HCT116 (cell line): Measurements from ENCODE around the gene ZNF646. TPM values are rescaled to one million over a fixed set of nuclear protein-coding genes. Genes with fewer than 3 reads are reported as not detected.

Experiments used
- ATAC-seq: fragments of 200-7000 bp; cut with Tn5 transposase; 2 replicates; pipeline ENCODE4 v1.9.1; 2020; ENCODE audit warnings: mild to moderate bottlenecking, moderate library complexity
- BruUV-seq: library from RNA; stranded (reverse); fragments of 400-500 nt; replicated peaks from 2 replicates; lab custom pipeline; 2021; lab: Mats Ljungman, UMichigan
- CTCF ChIA-PET: fragments of 300-600 bp; sonication (Branson Sonifier 250); formaldehyde crosslinking; loops from one replicate; lab custom pipeline; 2021; ENCODE audit warnings: antibody characterized with exemption; lab: Charles Lee
- POLR2A ChIA-PET: fragments of 300-600, 350-600 bp; sonication (Branson Sonifier 250); formaldehyde crosslinking; loops from one replicate; lab custom pipeline; 2021; ENCODE audit warnings: antibody characterized with exemption; lab: Charles Lee
- RAD21 ChIA-PET, 2 experiments: fragments of 300-600 bp; sonication (Branson Sonifier 250); formaldehyde crosslinking; loops; one replicate each; lab custom pipeline; 2023; ENCODE audit warnings: low total read pairs in 2 of 2; ENCODE audit not compliant: uncharacterized antibody in 2 of 2, unreplicated experiment in 2 of 2, low non-redundant PET in 1 of 2; lab: Charles Lee
- DNase-seq: peaks from one replicate; pipeline ENCODE4 v3.0.0-alpha.2; 2010; ENCODE audit warnings: low read depth, low spot score
- H2AFZ ChIP-seq: fragments of 200-600 bp; shearing (Covaris generic), sonication (generic); 2 replicates; pipeline ENCODE4 v1.6.1; 2017; ENCODE audit warnings: low read depth, mixed run types, mixed read lengths, antibody characterized with exemption, low read length; ENCODE audit not compliant: poor library complexity, severe bottlenecking
- H3K27ac ChIP-seq: 2 replicates; pipeline ENCODE4 v1.5.1; 2012; ENCODE audit warnings: low read depth, low read length
- H3K27me3 ChIP-seq: fragments of 200-600 bp; sonication (generic); 2 replicates; pipeline ENCODE4 v1.6.1; 2016; ENCODE audit warnings: mixed run types, low read length, mixed read lengths; ENCODE audit not compliant: insufficient read depth
- H3K36me3 ChIP-seq, 2 experiments: fragments of 200-500 bp in 1 of 2; fragments of 200-600 bp in 1 of 2; sonication (Bioruptor generic) in 1 of 2; sonication (generic) in 1 of 2; 2 replicates each; pipeline versions ENCODE4 v1.5.1 to v1.6.1; 2014 to 2016; ENCODE audit warnings: low read length in 2 of 2, inconsistent platforms in 1 of 2, mixed read lengths in 1 of 2, mixed run types in 1 of 2; ENCODE audit not compliant: insufficient read depth in 2 of 2, control insufficient read depth in 1 of 2
- H3K4me1 ChIP-seq, 2 experiments: fragments of 200-600 bp in 1 of 2; sonication (generic) in 1 of 2; 2 replicates each; pipeline versions ENCODE4 v1.5.1 to v1.6.1; 2012 to 2017; ENCODE audit warnings: low read length in 2 of 2, inconsistent platforms in 1 of 2, mild to moderate bottlenecking in 1 of 2, mixed read lengths in 1 of 2, mixed run types in 1 of 2, moderate library complexity in 1 of 2; ENCODE audit not compliant: insufficient read depth in 2 of 2, control insufficient read depth in 1 of 2
- H3K4me2 ChIP-seq: fragments of 200-600 bp; sonication (generic); 2 replicates; pipeline ENCODE4 v1.6.1; 2017; ENCODE audit warnings: mixed run types, low read length, mixed read lengths
- H3K4me3 ChIP-seq, 2 experiments: fragments of 200-600 bp in 1 of 2; sonication (generic) in 1 of 2; replicated peaks in 1 of 2; 2 replicates each; pipeline ENCODE4 v1.5.1; 2011 to 2016; ENCODE audit warnings: low read length in 2 of 2, control low read depth in 1 of 2, low read depth in 1 of 2, mild to moderate bottlenecking in 1 of 2, mixed read lengths in 1 of 2, mixed run types in 1 of 2
- H3K79me2 ChIP-seq: fragments of 200-600 bp; sonication (generic); 2 replicates; pipeline ENCODE4 v1.6.1; 2017; ENCODE audit warnings: mild to moderate bottlenecking, mixed run types, low read length, moderate library complexity, mixed read lengths; ENCODE audit not compliant: insufficient read depth
- H3K9ac ChIP-seq: fragments of 200-600 bp; sonication (generic); 2 replicates; pipeline ENCODE4 v1.6.1; 2016; ENCODE audit warnings: low read length, mixed read lengths
- H3K9me2 ChIP-seq: fragments of 200-600 bp; sonication (generic), shearing (Covaris generic); 2 replicates; pipeline ENCODE4 v1.6.1; 2017; ENCODE audit warnings: mixed run types, mild to moderate bottlenecking, moderate library complexity; ENCODE audit not compliant: insufficient read depth
- H3K9me3 ChIP-seq, 2 experiments: fragments of 200-500 bp in 1 of 2; fragments of 200-600 bp in 1 of 2; sonication (Bioruptor generic) in 1 of 2; sonication (generic) in 1 of 2; 2 replicates each; pipeline ENCODE4 v1.6.1; 2014 to 2017; ENCODE audit warnings: low read length in 2 of 2, mixed read lengths in 2 of 2, inconsistent platforms in 1 of 2, low read depth in 1 of 2, mild to moderate bottlenecking in 1 of 2, mixed run types in 1 of 2, moderate library complexity in 1 of 2; ENCODE audit not compliant: control insufficient read depth in 1 of 2, insufficient read depth in 1 of 2
- H4K20me1 ChIP-seq: fragments of 200-600 bp; sonication (generic), shearing (Covaris generic); 2 replicates; pipeline ENCODE4 v1.6.1; 2017; ENCODE audit warnings: mixed run types, mild to moderate bottlenecking, moderate library complexity; ENCODE audit not compliant: insufficient read depth
- ATF3 ChIP-seq: IDR thresholded peaks from 2 replicates; pipeline ENCODE4 v1.6.1; 2012
- CBX3 ChIP-seq: IDR thresholded peaks from 2 replicates; pipeline ENCODE4 v1.6.1; 2012; ENCODE audit warnings: low read depth
- CEBPB ChIP-seq: IDR thresholded peaks from 2 replicates; pipeline ENCODE4 v1.6.1; 2012; ENCODE audit warnings: low read depth
- CTCF ChIP-seq, 3 experiments: fragments of 200-600 bp in 1 of 3; sonication (generic) in 1 of 3; IDR thresholded peaks in 2 of 3; conservative IDR thresholded peaks in 1 of 3; 2 replicates each; pipeline ENCODE4 v1.5.1; 2012 to 2017; ENCODE audit warnings: low read depth in 2 of 3, low read length in 2 of 3, antibody characterized with exemption in 1 of 3, borderline replicate concordance in 1 of 3, control low read depth in 1 of 3, mild to moderate bottlenecking in 1 of 3, mixed read lengths in 1 of 3, mixed run types in 1 of 3, moderate library complexity in 1 of 3; ENCODE audit not compliant: insufficient read depth in 1 of 3
- EGR1 ChIP-seq: IDR thresholded peaks from 2 replicates; pipeline ENCODE4 v1.6.1; 2012; ENCODE audit warnings: low read depth
- ELF1 ChIP-seq: IDR thresholded peaks from 2 replicates; pipeline ENCODE4 v1.6.1; 2012; ENCODE audit warnings: low read depth, borderline replicate concordance
- EZH2 ChIP-seq: fragments of 200-600 bp; sonication (generic); IDR thresholded peaks from 2 replicates; pipeline ENCODE4 v1.6.1; 2017; ENCODE audit warnings: antibody characterized with exemption, mixed run types
- EZH2phosphoT487 ChIP-seq: fragments of 200-600 bp; IDR thresholded peaks from 2 replicates; pipeline ENCODE4 v1.6.1; 2018; ENCODE audit warnings: antibody characterized with exemption, borderline replicate concordance
- FOSL1 ChIP-seq: IDR thresholded peaks from 2 replicates; pipeline ENCODE4 v1.6.1; 2012; ENCODE audit warnings: low read depth
- JUND ChIP-seq: IDR thresholded peaks from 2 replicates; pipeline ENCODE4 v1.6.1; 2012
- MAX ChIP-seq: IDR thresholded peaks from 2 replicates; pipeline ENCODE4 v1.6.1; 2012
- POLR2A ChIP-seq: IDR thresholded peaks from 2 replicates; pipeline ENCODE4 v1.7.0; 2011; ENCODE audit warnings: borderline replicate concordance; ENCODE audit not compliant: insufficient read depth, insufficient read length; ENCODE audit errors: extremely low read depth
- POLR2AphosphoS5 ChIP-seq: IDR thresholded peaks from 2 replicates; pipeline ENCODE4 v1.6.1; 2011; ENCODE audit warnings: mild to moderate bottlenecking, low read depth, low read length, moderate library complexity
- SIN3A ChIP-seq: IDR thresholded peaks from 2 replicates; pipeline ENCODE4 v1.6.1; 2012; ENCODE audit warnings: low read depth
- SP1 ChIP-seq: IDR thresholded peaks from 2 replicates; pipeline ENCODE4 v1.6.1; 2012; ENCODE audit warnings: low read depth
- SRF ChIP-seq: IDR thresholded peaks from 2 replicates; pipeline ENCODE4 v1.6.1; 2012; ENCODE audit warnings: low read depth
- TCF7L2 ChIP-seq: IDR thresholded peaks from 2 replicates; pipeline ENCODE4 v1.7.0; 2011; ENCODE audit warnings: borderline replicate concordance, inconsistent platforms; ENCODE audit not compliant: insufficient read depth, insufficient read length; ENCODE audit errors: extremely low read depth
- YY1 ChIP-seq: IDR thresholded peaks from 2 replicates; pipeline ENCODE4 v1.6.1; 2011; ENCODE audit warnings: low read length, low read depth, moderate library complexity, mild to moderate bottlenecking; ENCODE audit not compliant: insufficient replicate concordance; ENCODE audit errors: extremely low read depth
- ZBTB33 ChIP-seq: IDR thresholded peaks from 2 replicates; pipeline ENCODE4 v1.6.1; 2011; ENCODE audit warnings: mild to moderate bottlenecking, low read length, moderate library complexity; ENCODE audit not compliant: insufficient replicate concordance; ENCODE audit errors: extremely low read depth
- ZFX ChIP-seq: fragments of 450-650 bp; IDR thresholded peaks from 2 replicates; pipeline ENCODE4 v1.6.1; 2017
- intact Hi-C: fragments of 100-400 bp; cut with micrococcal nuclease; formaldehyde crosslinking; loops from 2 replicates; pipeline ENCODE4 v1.10.0; 2022
- total RNA-seq: library from RNA; stranded (reverse); gene quantifications from one replicate; pipeline ENCODE4 v1.2.1, GENCODE V29; 2021; ENCODE audit not compliant: unreplicated experiment

Gene ZNF646
- total RNA-seq, 1 experiment from 2014 or later = 17.7 TPM

- no peak for TF ChIP-seq EZH2
- TF ChIP-seq EGR1 = no peak
- no peak for TF ChIP-seq CBX3
- no peak for TF ChIP-seq CEBPB
- TF ChIP-seq ELF1 = no peak
- TF ChIP-seq, all 23 proteins: peak for 0
Observed at GRCh38 chr16:31078597-31079341, 4.5 kb downstream of the ZNF646 start (continued).

GRCh38 chr16:31079342-31079944 lies 5.2 kb downstream of the ZNF646 start:
- CTCF ChIA-PET = no interaction called here
- ATAC-seq = no peak
- POLR2A ChIA-PET = no interaction called here
- Histone ChIP-seq H3K27me3 (no peaks in the 10 kb centered on the region), H3K79me2 (peaks cover 36% of the 10 kb centered on the region), H3K9me3 (no peaks in the 10 kb centered on the region), H3K4me2 (no peak overlapping the region), H2AFZ (no peak overlapping the region), H3K36me3 (peaks cover 19 to 42% of the 10 kb centered on the region in 2 experiments), H3K9me2 (no peaks in the 10 kb centered on the region), H3K27ac (no peak overlapping the region), H4K20me1 (no peaks in the 10 kb centered on the region), H3K4me3 (no peak overlapping the region), H3K4me1 (peaks cover 3 to 19% of the 10 kb centered on the region in 2 experiments; a peak in 2 of 4 replicates), H3K9ac (no peak overlapping the region)
- RAD21 ChIA-PET = no interaction called here
- intact Hi-C loops = loop anchor here (10.0 kb wide), 1 partner anchor 375 kb away; the partner anchor contains the start of gene ARMC5
- no TSS peak for BruUV-seq
- no peak for DNase-seq
- no peak for TF ChIP-seq ZBTB33
- no peak for TF ChIP-seq JUND
- TF ChIP-seq ATF3 = no peak
- no peak for TF ChIP-seq POLR2A
- no peak for TF ChIP-seq SRF
- TF ChIP-seq TCF7L2 = no peak
- TF ChIP-seq CEBPB = no peak
- TF ChIP-seq MAX = no peak
- no peak for TF ChIP-seq POLR2AphosphoS5
- TF ChIP-seq YY1 = no peak
- no peak for TF ChIP-seq EGR1
- TF ChIP-seq EZH2phosphoT487 = no peak
- TF ChIP-seq SIN3A = no peak
- TF ChIP-seq SP1 = no peak
- no peak for TF ChIP-seq ZFX
- TF ChIP-seq FOSL1 = no peak
- no peak for TF ChIP-seq CTCF (IDR thresholded peaks at IDR 0.05 in 2 of 3, conservative IDR thresholded peaks at IDR 0.05 in 1 of 3; ENCODE audit: borderline replicate concordance in 1 of 3, insufficient read depth in 1 of 3, low read depth in 2 of 3, low read length in 2 of 3)
